ENCODE measurements around the gene ILK.

- TF ChIP-seq CTCF (conservative IDR thresholded peaks at IDR 0.05) (no peak), EZH2 (IDR thresholded peaks at IDR 0.05; ENCODE audit: low read depth) (no peak)
These were observed 3.7 kb downstream of the ILK start for GRCh38 chr11:6607190-6607795.

Measured in PC-9 (cell line).